SK-N-SH treated with all-trans-retinoic acid at 6 μM for 48 hours (cell line): ENCODE data around the gene TNRC6A.

Source experiments
- ATAC-seq: fragments of 200-7000 bp; cut with Tn5 transposase; 3 replicates; pipeline ENCODE4 v1.9.1; 2020; ENCODE audit warnings: mild to moderate bottlenecking, moderate library complexity
- BACH2 ChIP-seq: fragments of 250-450 bp; sonication (Bioruptor Pico); IDR thresholded peaks from 2 replicates; pipeline ENCODE4 v1.9.0; 2021; ENCODE audit warnings: mild to moderate bottlenecking, borderline replicate concordance
- CSDC2 ChIP-seq: fragments of 250-450 bp; sonication (Bioruptor Pico); IDR thresholded peaks from 2 replicates; pipeline ENCODE4 v1.5.0; 2020; ENCODE audit warnings: mild to moderate bottlenecking, moderate library complexity
- CSRNP3 ChIP-seq: fragments of 250-450 bp; sonication (Bioruptor Pico); IDR thresholded peaks from 2 replicates; pipeline ENCODE4 v1.5.1; 2021; ENCODE audit warnings: mild to moderate bottlenecking, moderate library complexity
- ESRRG ChIP-seq: fragments of 250-450 bp; sonication (Bioruptor Pico); IDR thresholded peaks from 2 replicates; pipeline ENCODE4 v1.6.1; 2021; ENCODE audit warnings: mild to moderate bottlenecking
- GLIS3 ChIP-seq: fragments of 250-450 bp; sonication (Bioruptor Pico); IDR thresholded peaks from 2 replicates; pipeline ENCODE4 v1.5.0; 2020; ENCODE audit warnings: mild to moderate bottlenecking, moderate library complexity
- ISL1 ChIP-seq: fragments of 250-450 bp; sonication (Bioruptor Pico); IDR thresholded peaks from 2 replicates; pipeline ENCODE4 v2.1.2; 2022; ENCODE audit warnings: mild to moderate bottlenecking, moderate library complexity
- OSR1 ChIP-seq: fragments of 250-450 bp; sonication (Bioruptor Pico); IDR thresholded peaks from 2 replicates; pipeline ENCODE4 v1.8.0; 2022; ENCODE audit warnings: moderate library complexity, mild to moderate bottlenecking, inconsistent platforms
- PPARA ChIP-seq: fragments of 250-450 bp; sonication (Bioruptor Pico); IDR thresholded peaks from 2 replicates; pipeline ENCODE4 v1.5.0; 2020; ENCODE audit warnings: mild to moderate bottlenecking, borderline replicate concordance
- SNAI2 ChIP-seq: fragments of 250-450 bp; sonication (Bioruptor Pico); IDR thresholded peaks from 2 replicates; pipeline ENCODE4 v1.5.0; 2020; ENCODE audit warnings: mild to moderate bottlenecking, moderate library complexity
- TCF4 ChIP-seq: fragments of 250-450 bp; sonication (Bioruptor Pico); IDR thresholded peaks from 2 replicates; pipeline ENCODE4 v1.8.0; 2021; ENCODE audit warnings: mild to moderate bottlenecking, moderate library complexity, borderline replicate concordance
- TOX ChIP-seq: fragments of 250-450 bp; sonication (Bioruptor Pico); IDR thresholded peaks from 2 replicates; pipeline ENCODE4 v1.8.0; 2021; ENCODE audit warnings: mild to moderate bottlenecking, moderate library complexity, borderline replicate concordance
- TSHZ2 ChIP-seq: fragments of 250-450 bp; sonication (Bioruptor Pico); IDR thresholded peaks from 2 replicates; pipeline ENCODE4 v1.5.0; 2020; ENCODE audit warnings: mild to moderate bottlenecking, moderate library complexity
- ZC3H10 ChIP-seq: fragments of 250-450 bp; sonication (Bioruptor Pico); IDR thresholded peaks from 2 replicates; pipeline ENCODE4 v1.5.1; 2021; ENCODE audit warnings: mild to moderate bottlenecking, moderate library complexity
- ZFP3 ChIP-seq: fragments of 250-450 bp; sonication (Bioruptor Pico); IDR thresholded peaks from 2 replicates; pipeline ENCODE4 v1.5.0; 2020; ENCODE audit warnings: mild to moderate bottlenecking, moderate library complexity
- ZNF565 ChIP-seq: fragments of 450-650 bp; formaldehyde crosslinking; conservative IDR thresholded peaks from 2 replicates; pipeline ENCODE4 v1.5.0; 2020; ENCODE audit warnings: low read depth, mild to moderate bottlenecking, moderate library complexity
- ZNF70 ChIP-seq: fragments of 450-650 bp; formaldehyde crosslinking; IDR thresholded peaks from 2 replicates; pipeline ENCODE4 v1.5.0; 2020; ENCODE audit warnings: mild to moderate bottlenecking, moderate library complexity
- ZNF8 ChIP-seq: fragments of 450-650 bp; formaldehyde crosslinking; IDR thresholded peaks from 2 replicates; pipeline ENCODE4 v1.5.0; 2020; ENCODE audit warnings: mild to moderate bottlenecking, moderate library complexity
- TF ChIP-seq, protein P1 (sequence below): fragments of 250-450 bp; sonication (Bioruptor Pico); IDR thresholded peaks from 2 replicates; pipeline ENCODE4 v1.8.0; 2020; ENCODE audit warnings: mild to moderate bottlenecking, moderate library complexity, borderline replicate concordance
- TF ChIP-seq, protein P2 (sequence below): fragments of 250-450 bp; sonication (Bioruptor Pico); IDR thresholded peaks from 2 replicates; pipeline ENCODE4 v1.8.0; 2021; ENCODE audit warnings: low read depth, mild to moderate bottlenecking, moderate library complexity, borderline replicate concordance
- TF ChIP-seq, protein P3 (sequence below): fragments of 250-450 bp; sonication (Bioruptor Pico); IDR thresholded peaks from 2 replicates; pipeline ENCODE4 v1.5.1; 2020; ENCODE audit warnings: low read depth, mild to moderate bottlenecking, moderate library complexity

TNRC6A gene

GRCh38 chr16:24729243-24729950, at the start of gene TNRC6A:
TSS of gene TNRC6A (plus strand) at chr16:24729651. CDS start at chr16:24729842, 191 bp downstream.
- TF ChIP-seq, protein P1, sequence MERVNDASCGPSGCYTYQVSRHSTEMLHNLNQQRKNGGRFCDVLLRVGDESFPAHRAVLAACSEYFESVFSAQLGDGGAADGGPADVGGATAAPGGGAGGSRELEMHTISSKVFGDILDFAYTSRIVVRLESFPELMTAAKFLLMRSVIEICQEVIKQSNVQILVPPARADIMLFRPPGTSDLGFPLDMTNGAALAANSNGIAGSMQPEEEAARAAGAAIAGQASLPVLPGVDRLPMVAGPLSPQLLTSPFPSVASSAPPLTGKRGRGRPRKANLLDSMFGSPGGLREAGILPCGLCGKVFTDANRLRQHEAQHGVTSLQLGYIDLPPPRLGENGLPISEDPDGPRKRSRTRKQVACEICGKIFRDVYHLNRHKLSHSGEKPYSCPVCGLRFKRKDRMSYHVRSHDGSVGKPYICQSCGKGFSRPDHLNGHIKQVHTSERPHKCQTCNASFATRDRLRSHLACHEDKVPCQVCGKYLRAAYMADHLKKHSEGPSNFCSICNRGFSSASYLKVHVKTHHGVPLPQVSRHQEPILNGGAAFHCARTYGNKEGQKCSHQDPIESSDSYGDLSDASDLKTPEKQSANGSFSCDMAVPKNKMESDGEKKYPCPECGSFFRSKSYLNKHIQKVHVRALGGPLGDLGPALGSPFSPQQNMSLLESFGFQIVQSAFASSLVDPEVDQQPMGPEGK (CRISPR knock-in tag): peak; percentile 87; the same call in 1 of the 2 replicates
- no peak for TF ChIP-seq GLIS3 (CRISPR knock-in tag)
- peak; percentile 97 for ATAC-seq

DNA sequence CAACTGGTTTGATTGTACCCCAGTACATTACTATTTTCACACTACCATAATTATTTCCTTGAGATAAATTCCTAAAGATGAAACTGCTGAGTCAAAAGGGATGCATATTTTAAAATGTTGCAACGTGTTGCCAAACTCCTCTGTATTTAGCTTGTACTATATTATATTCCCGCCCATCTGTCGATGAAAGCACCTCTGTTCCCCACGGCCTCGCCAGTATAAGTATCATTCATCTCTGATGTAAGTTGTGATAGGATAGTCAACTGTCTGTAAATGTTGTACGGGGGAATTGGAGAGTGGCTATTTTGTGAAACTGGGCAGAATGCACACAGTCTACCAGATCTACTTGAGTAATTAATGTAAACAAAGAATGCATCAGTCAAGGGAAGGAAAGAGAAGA, 47.7 kb upstream of the TNRC6A start:
- TF ChIP-seq GLIS3 (CRISPR knock-in tag) (no peak), TCF4 (CRISPR knock-in tag) (no peak)
- ATAC-seq: no peak

DNA sequence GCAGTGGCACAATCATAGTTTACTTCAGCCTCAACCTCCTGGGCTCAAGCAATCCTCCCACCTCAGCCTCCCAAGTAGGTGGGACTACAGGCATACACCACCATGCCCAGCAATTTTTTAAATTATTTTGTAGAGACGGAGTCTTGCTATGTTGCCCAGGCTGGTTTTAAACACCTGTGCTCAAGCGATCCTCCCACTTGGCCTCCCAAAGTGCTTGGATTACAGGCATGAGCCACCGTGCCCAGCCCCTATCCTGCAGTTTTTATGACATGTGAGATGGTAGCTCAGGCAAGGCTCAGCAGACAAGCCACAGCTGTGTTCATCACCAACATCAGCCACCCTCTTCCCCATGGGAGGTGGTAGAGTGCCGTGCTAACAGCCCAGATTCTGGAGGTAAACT, 46.2 kb upstream of the TNRC6A start:
- ATAC-seq: no peak
- TF ChIP-seq TCF4 (CRISPR knock-in tag) (no peak), ZNF70 (no peak), TSHZ2 (CRISPR knock-in tag) (no peak), CSRNP3 (no peak), ESRRG (CRISPR knock-in tag) (no peak), ZC3H10 (no peak), TOX (CRISPR knock-in tag) (no peak), GLIS3 (CRISPR knock-in tag) (no peak), ISL1 (no peak), BACH2 (no peak), ZFP3 (CRISPR knock-in tag) (no peak), CSDC2 (CRISPR knock-in tag) (no peak), ZNF8 (CRISPR knock-in tag) (no peak), SNAI2 (CRISPR knock-in tag) (no peak)
- TF ChIP-seq, protein P2, sequence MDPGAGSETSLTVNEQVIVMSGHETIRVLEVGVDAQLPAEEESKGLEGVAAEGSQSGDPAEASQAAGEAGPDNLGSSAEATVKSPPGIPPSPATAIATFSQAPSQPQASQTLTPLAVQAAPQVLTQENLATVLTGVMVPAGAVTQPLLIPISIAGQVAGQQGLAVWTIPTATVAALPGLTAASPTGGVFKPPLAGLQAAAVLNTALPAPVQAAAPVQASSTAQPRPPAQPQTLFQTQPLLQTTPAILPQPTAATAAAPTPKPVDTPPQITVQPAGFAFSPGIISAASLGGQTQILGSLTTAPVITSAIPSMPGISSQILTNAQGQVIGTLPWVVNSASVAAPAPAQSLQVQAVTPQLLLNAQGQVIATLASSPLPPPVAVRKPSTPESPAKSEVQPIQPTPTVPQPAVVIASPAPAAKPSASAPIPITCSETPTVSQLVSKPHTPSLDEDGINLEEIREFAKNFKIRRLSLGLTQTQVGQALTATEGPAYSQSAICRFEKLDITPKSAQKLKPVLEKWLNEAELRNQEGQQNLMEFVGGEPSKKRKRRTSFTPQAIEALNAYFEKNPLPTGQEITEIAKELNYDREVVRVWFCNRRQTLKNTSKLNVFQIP (CRISPR knock-in tag): no peak
- TF ChIP-seq, protein P1 (CRISPR knock-in tag): no peak

- no peak for ATAC-seq
Observed at GRCh38 chr16:24683847-24684493, 45.5 kb upstream of the TNRC6A start.

More at GRCh38 chr16:24683847-24684493, 45.5 kb upstream of the TNRC6A start:
- TF ChIP-seq OSR1 (CRISPR knock-in tag) (no peak), ZNF70 (no peak), ZC3H10 (no peak), TOX (CRISPR knock-in tag) (no peak), ZNF565 (CRISPR knock-in tag) (no peak), ESRRG (CRISPR knock-in tag) (no peak), CSDC2 (CRISPR knock-in tag) (no peak), ISL1 (no peak), ZFP3 (CRISPR knock-in tag) (no peak), PPARA (CRISPR knock-in tag) (no peak), ZNF8 (CRISPR knock-in tag) (no peak), TCF4 (CRISPR knock-in tag) (no peak), SNAI2 (CRISPR knock-in tag) (no peak)
- TF ChIP-seq, protein P2 (CRISPR knock-in tag): no peak
- TF ChIP-seq, protein P3, sequence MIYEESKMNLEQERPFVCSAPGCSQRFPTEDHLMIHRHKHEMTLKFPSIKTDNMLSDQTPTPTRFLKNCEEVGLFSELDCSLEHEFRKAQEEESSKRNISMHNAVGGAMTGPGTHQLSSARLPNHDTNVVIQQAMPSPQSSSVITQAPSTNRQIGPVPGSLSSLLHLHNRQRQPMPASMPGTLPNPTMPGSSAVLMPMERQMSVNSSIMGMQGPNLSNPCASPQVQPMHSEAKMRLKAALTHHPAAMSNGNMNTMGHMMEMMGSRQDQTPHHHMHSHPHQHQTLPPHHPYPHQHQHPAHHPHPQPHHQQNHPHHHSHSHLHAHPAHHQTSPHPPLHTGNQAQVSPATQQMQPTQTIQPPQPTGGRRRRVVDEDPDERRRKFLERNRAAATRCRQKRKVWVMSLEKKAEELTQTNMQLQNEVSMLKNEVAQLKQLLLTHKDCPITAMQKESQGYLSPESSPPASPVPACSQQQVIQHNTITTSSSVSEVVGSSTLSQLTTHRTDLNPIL (CRISPR knock-in tag): no peak
